CD8-positive, alpha-beta memory T cell (primary cell): Measurements from ENCODE around the gene CTPS2. TPM values are rescaled to one million over a fixed set of nuclear protein-coding genes. Genes with fewer than 3 reads are reported as not detected.

Source experiments
- polyA plus RNA-seq: library from polyadenylated mRNA; unstranded; fragments of 300-500 nt; fragmentation: Illumina TruSeq; gene quantifications from one replicate; pipeline ENCODE4 v1.2.3, GENCODE V29; 2021
- total RNA-seq, 2 experiments: library from RNA; stranded (reverse); gene quantifications; one replicate each; pipeline ENCODE4 v1.2.3, GENCODE V29; 2021

Gene CTPS2
- total and polyA plus RNA-seq, 3 experiments from 2014 or later = 3.1 to 5.7 (median 5.2) TPM

Other genes starting within 250 kb of the CTPS2 start
- not detected for gene S100G, start 62.5 kb downstream of the CTPS2 start, total RNA-seq
- not detected for gene S100G, start 62.5 kb downstream of the CTPS2 start, polyA plus RNA-seq
- gene SYAP1, start 6.9 kb upstream of the CTPS2 start, total RNA-seq = 10 to 100 TPM; 18.9 to 22.6 TPM
- 22.6 TPM for gene SYAP1, start 6.9 kb upstream of the CTPS2 start, polyA plus RNA-seq
- 10 to 100 TPM; 22.4 to 23.3 TPM for gene TXLNG, start 73.8 kb upstream of the CTPS2 start, total RNA-seq
- gene TXLNG, start 73.8 kb upstream of the CTPS2 start, polyA plus RNA-seq = 18.3 TPM
- gene RBBP7, start 157.7 kb upstream of the CTPS2 start, total RNA-seq = 100 to 1,000 TPM; 156 to 163 TPM
- gene RBBP7, start 157.7 kb upstream of the CTPS2 start, polyA plus RNA-seq = 155 TPM
- gene REPS2, start 234.0 kb upstream of the CTPS2 start, total RNA-seq = under 1 TPM; 0.11 to 0.49 TPM
- gene REPS2, start 234.0 kb upstream of the CTPS2 start, polyA plus RNA-seq = 0.02 TPM